Naive B cell (primary cell): ENCODE measurements around the gene NKX1-2. TPM values are rescaled to one million over a fixed set of nuclear protein-coding genes. Genes with fewer than 3 reads are reported as not detected.

Source experiments
- ATAC-seq, 2 donors: fragments of 150-1000 bp; cut with Tn5 transposase; 2 replicates each; pipeline ENCODE4 v1.10.0; 2021; ENCODE audit warnings: low read depth in 2 of 2, mild to moderate bottlenecking in 2 of 2, moderate library complexity in 2 of 2
- DNase-seq: peaks from one replicate; pipeline ENCODE4 v3.0.0; 2022
- H3K27ac Mint-ChIP-seq, 6 donors: one replicate each; pipeline ENCODE4 v1.8.0; 2020 to 2022; ENCODE audit warnings: mild to moderate bottlenecking in 6 of 6, mixed read lengths in 6 of 6, moderate library complexity in 5 of 6, inconsistent platforms in 2 of 6
- H3K27me3 Mint-ChIP-seq, 3 donors: one replicate each; pipeline ENCODE4 v1.8.0; 2021 to 2022; ENCODE audit warnings: mixed read lengths in 3 of 3, mild to moderate bottlenecking in 1 of 3
- H3K36me3 Mint-ChIP-seq, 2 donors: one replicate each; pipeline ENCODE4 v1.8.0; 2020 to 2022; ENCODE audit warnings: mixed read lengths in 2 of 2, inconsistent platforms in 1 of 2, mild to moderate bottlenecking in 1 of 2
- H3K4me1 Mint-ChIP-seq, 3 donors: one replicate each; pipeline ENCODE4 v1.8.0; 2020 to 2022; ENCODE audit warnings: mixed read lengths in 3 of 3, inconsistent platforms in 1 of 3, mild to moderate bottlenecking in 1 of 3, moderate library complexity in 1 of 3
- H3K4me3 Mint-ChIP-seq, 8 donors: one replicate each; pipeline ENCODE4 v1.8.0; 2020 to 2022; ENCODE audit warnings: mild to moderate bottlenecking in 8 of 8, mixed read lengths in 8 of 8, moderate library complexity in 8 of 8, inconsistent platforms in 2 of 8
- H3K9me3 Mint-ChIP-seq, 7 donors: one replicate each; pipeline ENCODE4 v1.8.0; 2020 to 2022; ENCODE audit warnings: mixed read lengths in 7 of 7, mild to moderate bottlenecking in 5 of 7, inconsistent platforms in 2 of 7, moderate library complexity in 1 of 7
- polyA plus RNA-seq, 6 donors: library from polyadenylated mRNA; unstranded; fragments of 300-500 nt; fragmentation: Illumina TruSeq; gene quantifications; one replicate each; pipeline ENCODE4 v1.2.3, GENCODE V29; 2021; ENCODE audit warnings: low read depth in 6 of 6

Gene NKX1-2
- polyA plus RNA-seq, 6 donors from 2014 or later, result not detected

GRCh38 chr10:124484661-124485060, 34.8 kb upstream of the NKX1-2 start:
- Mint-ChIP-seq H3K4me1 (peaks cover 0 to 12% (median 11%) of the 10 kb centered on the region in 3 donors), H3K36me3 (peaks cover 7 to 29% of the 10 kb centered on the region in 2 donors), H3K27me3 (no peaks in the 10 kb centered on the region), H3K4me3 (no peak overlapping the region), H3K9me3 (peaks cover 0 to 5% (median 0%) of the 10 kb centered on the region in 7 donors), H3K27ac (peak overlapping the region in 1 of 6 donors; percentile 87)
- no peak for ATAC-seq
- no peak for DNase-seq

DNA sequence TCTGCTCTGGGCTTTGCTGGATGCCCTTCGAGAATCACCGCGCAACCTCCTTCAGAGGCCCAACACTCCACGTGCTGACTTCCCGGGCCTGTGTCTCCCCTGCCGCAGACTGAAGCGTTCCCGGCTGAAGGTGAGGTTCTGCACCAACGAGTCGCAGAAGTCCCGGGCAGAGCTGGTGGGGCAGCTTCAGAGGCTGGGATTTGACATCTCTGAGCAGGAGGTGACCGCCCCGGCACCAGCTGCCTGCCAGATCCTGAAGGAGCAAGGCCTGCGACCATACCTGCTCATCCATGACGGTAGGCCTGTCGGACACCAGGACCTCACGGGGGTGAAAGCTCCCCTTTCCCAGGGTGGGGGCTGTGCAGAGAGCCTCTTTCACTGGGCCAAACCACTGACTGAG, 34.2 kb upstream of the NKX1-2 start:
- Mint-ChIP-seq H3K9me3 (peaks cover 0 to 5% (median 0%) of the 10 kb centered on the region in 7 donors), H3K4me1 (peaks cover 0 to 11% (median 11%) of the 10 kb centered on the region in 3 donors), H3K27me3 (no peaks in the 10 kb centered on the region), H3K36me3 (peaks cover 7 to 27% of the 10 kb centered on the region in 2 donors), H3K27ac (no peak overlapping the region), H3K4me3 (no peak overlapping the region)
- no peak for ATAC-seq
- no peak for DNase-seq

DNA sequence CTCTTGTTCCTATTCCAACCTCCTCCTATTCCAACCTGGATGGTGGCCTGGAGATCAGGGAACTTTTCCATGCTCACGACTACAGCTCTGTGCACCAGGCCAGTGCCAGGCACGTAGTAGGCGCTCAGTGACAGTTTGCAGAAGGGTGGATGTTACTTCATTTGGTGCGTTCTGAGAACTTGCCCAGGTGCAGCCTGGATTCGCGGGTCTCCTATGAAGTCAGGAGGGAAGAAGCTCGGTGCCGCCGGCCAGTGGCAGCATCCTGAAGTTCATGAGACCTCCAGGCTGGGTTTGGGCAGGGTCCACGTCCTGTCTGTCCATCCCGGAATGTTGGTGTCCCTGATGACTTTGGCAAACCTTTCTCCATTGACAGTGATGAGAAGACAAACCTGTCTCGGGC, 33.0 kb upstream of the NKX1-2 start:
- Mint-ChIP-seq H3K4me3 (no peak overlapping the region), H3K27ac (peak overlapping the region in 2 of 6 donors; percentile 38 to 74), H3K27me3 (no peaks in the 10 kb centered on the region), H3K4me1 (peaks cover 0 to 11% (median 11%) of the 10 kb centered on the region in 3 donors), H3K9me3 (peaks cover 0 to 5% (median 0%) of the 10 kb centered on the region in 7 donors), H3K36me3 (peaks cover 0 to 27% of the 10 kb centered on the region in 2 donors)
- ATAC-seq, result no peak
- no peak for DNase-seq

DNA sequence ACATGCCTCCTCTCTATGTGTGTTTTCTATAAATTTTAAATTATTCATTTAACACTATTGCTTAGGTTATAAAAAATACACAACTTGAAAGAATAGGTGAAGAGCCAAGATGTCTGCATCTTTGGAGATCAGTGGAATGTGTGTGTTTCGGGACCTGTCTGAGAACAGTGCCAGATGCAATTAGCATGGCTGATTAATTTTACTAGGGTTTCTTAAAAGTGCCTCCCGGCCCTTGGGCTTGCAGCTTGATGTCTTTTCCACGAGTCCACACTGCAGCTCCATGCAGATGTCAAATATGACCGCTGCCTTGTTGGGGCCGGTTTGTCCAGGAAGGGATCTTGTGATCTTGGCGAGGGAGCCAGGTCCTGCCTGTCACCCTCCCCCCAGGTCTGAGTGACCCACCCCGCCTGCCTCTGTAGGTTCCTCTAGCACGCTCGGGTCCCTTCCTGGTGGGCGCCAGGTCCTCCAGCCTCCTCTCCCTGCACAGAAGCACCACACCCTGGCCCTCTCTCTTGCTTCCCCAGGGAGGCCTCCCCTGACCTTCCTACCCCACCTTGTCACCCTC, 32.5 kb upstream of the NKX1-2 start:
- Mint-ChIP-seq H3K4me3 (no peak overlapping the region), H3K27me3 (no peaks in the 10 kb centered on the region)

DNA sequence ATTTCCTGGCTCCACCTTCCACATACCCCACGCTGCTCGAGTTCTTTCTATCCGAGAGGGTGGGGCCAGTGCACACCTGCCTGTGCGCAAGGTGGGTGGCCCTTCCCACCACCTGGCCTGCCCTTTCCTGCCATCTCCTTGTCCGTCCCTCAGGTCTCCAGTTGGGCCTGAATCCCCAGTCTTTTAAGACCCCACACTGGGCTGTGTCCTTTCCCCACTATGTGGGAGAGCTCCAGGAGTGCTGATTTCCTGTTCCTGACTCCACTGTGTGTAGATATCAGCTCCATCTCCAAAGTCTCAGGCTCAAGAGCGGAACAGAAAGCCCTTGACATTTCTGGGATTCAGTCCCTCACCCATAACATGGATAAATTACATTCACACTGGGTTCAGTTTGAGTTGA, 31.9 kb upstream of the NKX1-2 start:
- H3K9me3 Mint-ChIP-seq, result peaks cover 0 to 3% (median 0%) of the 10 kb centered on the region in 7 donors
- no peak for ATAC-seq
- peaks cover 0 to 11% (median 11%) of the 10 kb centered on the region in 3 donors for H3K4me1 Mint-ChIP-seq
- peak overlapping the region in 1 of 6 donors; percentile 88 for H3K27ac Mint-ChIP-seq
- DNase-seq, result no peak
- H3K36me3 Mint-ChIP-seq, result peaks cover 0 to 19% of the 10 kb centered on the region in 2 donors
- no peaks in the 10 kb centered on the region for H3K27me3 Mint-ChIP-seq
- H3K4me3 Mint-ChIP-seq, result no peak overlapping the region

More for the DNA sequence above, 32.5 kb upstream of the NKX1-2 start:
- peaks cover 0 to 4% (median 0%) of the 10 kb centered on the region in 7 donors for H3K9me3 Mint-ChIP-seq
- DNase-seq, result no peak
- H3K4me1 Mint-ChIP-seq, result peaks cover 0 to 11% (median 11%) of the 10 kb centered on the region in 3 donors
- ATAC-seq, result no peak
- peaks cover 0 to 25% of the 10 kb centered on the region in 2 donors for H3K36me3 Mint-ChIP-seq
- H3K27ac Mint-ChIP-seq, result peak overlapping the region in 2 of 6 donors; percentile 22 to 38

DNA sequence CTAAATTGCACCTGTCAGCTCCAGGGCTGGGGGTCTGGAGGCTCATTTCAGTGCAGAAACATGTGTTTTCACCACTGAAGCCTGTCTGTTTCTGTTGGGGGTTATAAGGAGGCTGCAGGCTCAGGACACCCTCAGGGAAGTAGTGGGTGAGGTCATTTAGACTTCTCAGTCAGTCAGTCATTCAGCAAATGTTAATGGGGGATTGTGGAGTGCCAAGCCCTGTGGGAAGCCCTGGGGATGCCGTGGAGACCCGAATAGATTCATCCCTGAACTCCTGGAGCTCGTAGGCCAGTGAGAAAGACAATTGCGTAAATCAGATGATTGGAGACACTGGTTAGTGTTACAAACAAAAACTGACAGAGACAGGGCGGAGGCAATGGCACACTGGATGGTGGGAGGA, 31.0 kb upstream of the NKX1-2 start:
- H3K27me3 Mint-ChIP-seq, result no peaks in the 10 kb centered on the region
- peaks cover 0 to 1% (median 0%) of the 10 kb centered on the region in 7 donors for H3K9me3 Mint-ChIP-seq
- ATAC-seq (no peak), DNase-seq (no peak)
- peaks cover 0 to 11% (median 11%) of the 10 kb centered on the region in 3 donors for H3K4me1 Mint-ChIP-seq
- H3K4me3 Mint-ChIP-seq, result no peak overlapping the region
- H3K27ac Mint-ChIP-seq, result no peak overlapping the region
- H3K36me3 Mint-ChIP-seq, result peaks cover 0 to 11% of the 10 kb centered on the region in 2 donors

DNA sequence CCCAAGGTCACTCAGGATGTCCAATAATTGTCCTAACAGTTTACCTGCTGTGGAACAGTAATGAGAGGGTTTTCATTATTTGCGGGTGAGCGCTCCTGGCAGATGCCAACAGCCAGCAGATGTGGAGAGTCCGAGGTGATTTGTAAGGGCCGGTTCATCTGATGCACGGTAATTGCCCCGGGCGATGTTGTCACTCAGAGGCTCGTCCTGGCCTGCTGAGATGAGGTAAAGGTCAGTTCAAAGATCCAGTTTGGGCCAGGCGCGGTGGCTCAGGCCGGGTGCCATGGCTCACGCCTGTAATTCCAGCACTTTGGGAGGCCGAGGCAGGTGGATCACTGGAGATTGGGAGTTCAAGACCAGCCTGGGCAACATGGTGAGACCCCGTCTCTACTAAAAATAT, 28.7 kb upstream of the NKX1-2 start:
- DNase-seq, result no peak
- no peak overlapping the region for H3K27ac Mint-ChIP-seq
- no peak overlapping the region for H3K4me3 Mint-ChIP-seq

GRCh38 chr10:124477614-124478363, 28.0 kb upstream of the NKX1-2 start:
- ATAC-seq (no peak), DNase-seq (no peak)
- H3K9me3 Mint-ChIP-seq, result no peaks in the 10 kb centered on the region
- H3K36me3 Mint-ChIP-seq, result peaks cover 0 to under 1% of the 10 kb centered on the region in 2 donors
- no peak overlapping the region for H3K27ac Mint-ChIP-seq
- H3K27me3 Mint-ChIP-seq, result no peaks in the 10 kb centered on the region
- H3K4me3 Mint-ChIP-seq, result no peak overlapping the region
- peaks cover 0 to 8% (median 4%) of the 10 kb centered on the region in 3 donors for H3K4me1 Mint-ChIP-seq

More for the DNA sequence above, 28.7 kb upstream of the NKX1-2 start:
- H3K36me3 Mint-ChIP-seq, result peaks cover 0 to 7% of the 10 kb centered on the region in 2 donors
- no peak for ATAC-seq
- no peaks in the 10 kb centered on the region for H3K9me3 Mint-ChIP-seq
- H3K4me1 Mint-ChIP-seq, result peaks cover 0 to 11% (median 11%) of the 10 kb centered on the region in 3 donors
- no peaks in the 10 kb centered on the region for H3K27me3 Mint-ChIP-seq

DNA sequence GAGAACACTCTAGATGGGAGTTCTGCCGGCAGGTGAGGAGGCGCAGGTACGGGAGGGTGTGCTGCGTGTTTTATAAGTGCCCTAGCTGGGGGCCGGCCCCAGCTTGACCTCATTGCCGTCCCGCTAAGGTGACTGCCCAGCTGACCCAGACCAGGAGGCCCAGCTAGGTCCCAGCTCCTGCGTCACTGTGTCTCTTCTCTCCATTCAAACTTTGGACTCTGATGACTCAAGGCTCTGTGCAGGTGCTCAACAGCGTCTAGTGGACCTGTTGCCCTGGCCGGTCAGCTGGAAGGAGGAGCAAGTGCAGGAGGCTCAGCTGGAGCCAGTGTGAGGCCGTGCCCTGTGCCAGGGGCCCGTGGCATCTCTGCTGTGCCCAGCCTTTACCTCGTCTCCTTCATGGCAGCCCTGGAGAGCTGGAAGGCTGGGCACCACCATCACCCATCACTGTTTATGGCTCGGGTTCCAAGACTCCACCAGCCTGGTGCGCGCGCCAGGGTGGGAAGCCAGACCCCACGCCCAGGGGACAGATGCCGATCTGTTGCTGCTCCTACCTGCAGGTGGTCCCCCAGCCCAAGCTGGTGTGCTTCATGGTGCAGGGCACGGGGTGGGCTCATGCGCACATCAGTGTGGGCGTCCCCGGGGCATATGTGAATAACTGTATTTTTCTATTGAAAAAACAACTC, 26.3 kb upstream of the NKX1-2 start:
- H3K4me1 Mint-ChIP-seq, result no peaks in the 10 kb centered on the region
- H3K27ac Mint-ChIP-seq, result no peak overlapping the region
- no peak overlapping the region for H3K4me3 Mint-ChIP-seq
- DNase-seq (no peak), ATAC-seq (no peak)
- no peaks in the 10 kb centered on the region for H3K27me3 Mint-ChIP-seq
- H3K36me3 Mint-ChIP-seq, result no peaks in the 10 kb centered on the region
- H3K9me3 Mint-ChIP-seq, result no peaks in the 10 kb centered on the region

- Mint-ChIP-seq H3K27me3 (no peaks in the 10 kb centered on the region), H3K27ac (peak overlapping the region in 1 of 6 donors; percentile 81), H3K4me3 (no peak overlapping the region), H3K9me3 (no peaks in the 10 kb centered on the region), H3K4me1 (peaks cover 1 to 2% (median 2%) of the 10 kb centered on the region in 3 donors), H3K36me3 (no peaks in the 10 kb centered on the region)
- ATAC-seq, result no peak
- DNase-seq, result no peak
Observed at GRCh38 chr10:124474514-124475070, 24.8 kb upstream of the NKX1-2 start.

- no peaks in the 10 kb centered on the region for H3K9me3 Mint-ChIP-seq
- DNase-seq, result no peak
- H3K4me1 Mint-ChIP-seq, result peaks cover 4 to 7% (median 5%) of the 10 kb centered on the region in 3 donors
- H3K4me3 Mint-ChIP-seq, result no peak overlapping the region
- H3K36me3 Mint-ChIP-seq, result peaks cover 0 to 5% of the 10 kb centered on the region in 2 donors
- no peaks in the 10 kb centered on the region for H3K27me3 Mint-ChIP-seq
- peak; percentile 56 to 63 for ATAC-seq
- H3K27ac Mint-ChIP-seq, result peak overlapping the region in 1 of 6 donors; percentile 39
Observed at GRCh38 chr10:124473070-124473469, 23.2 kb upstream of the NKX1-2 start.

DNA sequence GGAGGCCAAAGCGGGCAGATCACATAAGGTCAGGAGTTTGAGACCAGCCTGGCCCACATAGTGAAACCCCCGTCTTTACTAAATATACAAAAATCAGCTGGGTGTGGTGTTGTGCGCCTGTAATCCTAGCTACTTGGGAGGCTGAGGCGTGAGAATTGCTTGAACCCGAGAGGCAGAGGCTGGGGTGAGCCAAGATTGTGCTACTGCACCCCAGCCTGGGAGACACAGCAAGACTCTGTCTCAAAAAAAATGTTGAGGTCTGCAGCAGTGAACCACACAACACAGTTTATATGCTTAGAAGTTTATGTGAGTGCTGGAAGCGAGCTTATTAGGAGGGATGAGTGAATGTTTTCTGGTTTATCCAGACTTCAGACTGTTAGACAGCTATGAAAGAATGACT, 22.2 kb upstream of the NKX1-2 start:
- Mint-ChIP-seq H3K27ac (peak overlapping the region in 1 of 6 donors; percentile 9), H3K4me3 (no peak overlapping the region), H3K27me3 (no peaks in the 10 kb centered on the region), H3K4me1 (peaks cover 4 to 7% (median 5%) of the 10 kb centered on the region in 3 donors), H3K36me3 (peaks cover 0 to 5% of the 10 kb centered on the region in 2 donors), H3K9me3 (no peaks in the 10 kb centered on the region)
- ATAC-seq (no peak), DNase-seq (no peak)
